GM18502 (cell line): ENCODE data around the gene PIK3CG.
"Not testable (repeated sequence)": the region's sequence is repeated elsewhere in the genome, so short reads cannot be mapped to it uniquely, and the experiment has no call there.

Experiments
- ATAC-seq: cut with Tn5 transposase; IDR thresholded peaks from one replicate; pipeline ENCODE4 v1.9.1; 2021; ENCODE audit warnings: mild to moderate bottlenecking; ENCODE audit not compliant: unreplicated experiment, poor library complexity

PIK3CG gene

GRCh38 chr7:106924468-106924867 lies 59.4 kb downstream of the PIK3CG start:
- not testable (repeated sequence) for ATAC-seq

- ATAC-seq = no peak
Observed at GRCh38 chr7:106926892-106927291, 61.8 kb downstream of the PIK3CG start.

GRCh38 chr7:106927536-106927935 lies 62.5 kb downstream of the PIK3CG start:
- no peak for ATAC-seq

GRCh38 chr7:106929616-106930015 lies 64.5 kb downstream of the PIK3CG start:
- not testable (repeated sequence) for ATAC-seq

GRCh38 chr7:106936236-106936635 lies 71.2 kb downstream of the PIK3CG start:
- no peak for ATAC-seq

GRCh38 chr7:106938122-106938521 lies 73.0 kb downstream of the PIK3CG start:
- ATAC-seq = not testable (repeated sequence)

GRCh38 chr7:106938803-106939202 lies 73.7 kb downstream of the PIK3CG start:
- no peak for ATAC-seq

- ATAC-seq = no peak
Observed at GRCh38 chr7:106944035-106944665, 79.1 kb downstream of the PIK3CG start.

- peak; percentile 65 for ATAC-seq
Observed at GRCh38 chr7:106947244-106947728, 82.2 kb downstream of the PIK3CG start.

GRCh38 chr7:106952001-106952657 lies 87.0 kb downstream of the PIK3CG start:
- no peak for ATAC-seq

GRCh38 chr7:106952658-106953231 lies 87.7 kb downstream of the PIK3CG start:
- no peak for ATAC-seq

GRCh38 chr7:106954840-106955239 lies 89.8 kb downstream of the PIK3CG start:
- ATAC-seq = no peak

GRCh38 chr7:106955857-106956256 lies 90.8 kb downstream of the PIK3CG start:
- not testable (repeated sequence) for ATAC-seq
